Measurements from ENCODE around the gene PLEKHG5. TPM values are rescaled to one million over a fixed set of nuclear protein-coding genes. Genes with fewer than 3 reads are reported as not detected.

The PLEKHG5 gene
- total and polyA plus RNA-seq, 2 donors (not counting 1 experiment from before 2014, with no cell fraction given), result 0.42 to 3.3 TPM

- Histone ChIP-seq H3K36me3 (ENCODE audit: control insufficient read depth, insufficient read depth, low read length) (no peaks in the 10 kb centered on the region), H3K9ac (ENCODE audit: insufficient read depth, low read length) (no peak within 1 kb of the TSS), H3K4me3 (replicated peaks in 1 of 4; ENCODE audit: control extremely low read depth in 1 of 4, insufficient read depth in 1 of 4, low read depth in 3 of 4, low read length in 4 of 4) (peak within 1 kb of the TSS in 1 of 4 experiments; percentile 32), H3K4me1 (ENCODE audit: control insufficient read depth, extremely low read depth, insufficient read depth, low read length) (no peaks in the 10 kb centered on the region), H4K20me1 (ENCODE audit: control insufficient read depth, extremely low read depth, insufficient read depth, low read length) (no peaks in the 10 kb centered on the region), H3K4me2 (ENCODE audit: extremely low read depth, insufficient read depth, low read length) (no peak within 1 kb of the TSS), H3K79me2 (ENCODE audit: control insufficient read depth, insufficient read depth, low read length) (no peaks in the 10 kb centered on the region), H2AFZ (ENCODE audit: low read length) (no peak within 1 kb of the TSS), H3K27ac (ENCODE audit: insufficient read depth, low read length) (no peak within 1 kb of the TSS), H3K9me3 (ENCODE audit: control insufficient read depth, insufficient read depth, low read depth, low read length) (no peaks in the 10 kb centered on the region), H3K27me3 (ENCODE audit: control insufficient read depth, insufficient read depth, low read length) (peaks cover 69% of the 10 kb centered on the region)
- no peak for DNase-seq (ENCODE audit: low read depth in 2 of 2)
- TF ChIP-seq CTCF (conservative IDR thresholded peaks at IDR 0.05 in 1 of 2, IDR thresholded peaks at IDR 0.05 in 1 of 2; ENCODE audit: low read depth in 1 of 2, low read length in 2 of 2) (no peak), EZH2 (IDR thresholded peaks at IDR 0.05; ENCODE audit: low read length, missing control alignments) (peak; percentile 99)
Observed at GRCh38 chr1:6419804-6420453, 71.5 kb downstream of the PLEKHG5 start, which contains the start of gene HES2. HES2 (minus strand) TSS chr1:6419919; CDS start chr1:6419820, 99 bp downstream.

- H3K9ac ChIP-seq (ENCODE audit: insufficient read depth, low read length), result no peak overlapping the region
- H3K9me3 ChIP-seq (ENCODE audit: control insufficient read depth, insufficient read depth, low read depth, low read length), result no peaks in the 10 kb centered on the region
- no peak overlapping the region for H3K27ac ChIP-seq (ENCODE audit: insufficient read depth, low read length)
- H3K36me3 ChIP-seq (ENCODE audit: control insufficient read depth, insufficient read depth, low read length), result no peaks in the 10 kb centered on the region
- no peaks in the 10 kb centered on the region for H3K4me1 ChIP-seq (ENCODE audit: control insufficient read depth, extremely low read depth, insufficient read depth, low read length)
- no peaks in the 10 kb centered on the region for H3K79me2 ChIP-seq (ENCODE audit: control insufficient read depth, insufficient read depth, low read length)
- peaks cover 68% of the 10 kb centered on the region for H3K27me3 ChIP-seq (ENCODE audit: control insufficient read depth, insufficient read depth, low read length)
- no peaks in the 10 kb centered on the region for H4K20me1 ChIP-seq (ENCODE audit: control insufficient read depth, extremely low read depth, insufficient read depth, low read length)
- no peak for TF ChIP-seq EZH2 (IDR thresholded peaks at IDR 0.05; ENCODE audit: low read length, missing control alignments)
- no peak for TF ChIP-seq CTCF (conservative IDR thresholded peaks at IDR 0.05 in 1 of 2, IDR thresholded peaks at IDR 0.05 in 1 of 2; ENCODE audit: low read depth in 1 of 2, low read length in 2 of 2)
- no peak overlapping the region for H2AFZ ChIP-seq (ENCODE audit: low read length)
- peak overlapping the region in 1 of 4 experiments; percentile 27 for H3K4me3 ChIP-seq (replicated peaks in 1 of 4; ENCODE audit: control extremely low read depth in 1 of 4, insufficient read depth in 1 of 4, low read depth in 3 of 4, low read length in 4 of 4)
- DNase-seq (ENCODE audit: low read depth in 2 of 2), result no peak
- no peak overlapping the region for H3K4me2 ChIP-seq (ENCODE audit: extremely low read depth, insufficient read depth, low read length)
Observed at GRCh38 chr1:6419397-6419803, 72.1 kb downstream of the PLEKHG5 start.

GRCh38 chr1:6418668-6419396 lies 72.6 kb downstream of the PLEKHG5 start:
- H3K9me3 ChIP-seq (ENCODE audit: control insufficient read depth, insufficient read depth, low read depth, low read length), result no peaks in the 10 kb centered on the region
- no peak overlapping the region for H3K4me3 ChIP-seq (replicated peaks in 1 of 4; ENCODE audit: control extremely low read depth in 1 of 4, insufficient read depth in 1 of 4, low read depth in 3 of 4, low read length in 4 of 4)
- peaks cover 63% of the 10 kb centered on the region for H3K27me3 ChIP-seq (ENCODE audit: control insufficient read depth, insufficient read depth, low read length)
- H3K9ac ChIP-seq (ENCODE audit: insufficient read depth, low read length), result no peak overlapping the region
- TF ChIP-seq EZH2 (IDR thresholded peaks at IDR 0.05; ENCODE audit: low read length, missing control alignments) (peak; percentile 89), CTCF (conservative IDR thresholded peaks at IDR 0.05 in 1 of 2, IDR thresholded peaks at IDR 0.05 in 1 of 2; ENCODE audit: low read depth in 1 of 2, low read length in 2 of 2) (no peak)
- no peaks in the 10 kb centered on the region for H3K79me2 ChIP-seq (ENCODE audit: control insufficient read depth, insufficient read depth, low read length)
- H2AFZ ChIP-seq (ENCODE audit: low read length), result no peak overlapping the region
- H3K4me2 ChIP-seq (ENCODE audit: extremely low read depth, insufficient read depth, low read length), result no peak overlapping the region
- no peaks in the 10 kb centered on the region for H4K20me1 ChIP-seq (ENCODE audit: control insufficient read depth, extremely low read depth, insufficient read depth, low read length)
- no peaks in the 10 kb centered on the region for H3K36me3 ChIP-seq (ENCODE audit: control insufficient read depth, insufficient read depth, low read length)
- no peak overlapping the region for H3K27ac ChIP-seq (ENCODE audit: insufficient read depth, low read length)
- no peaks in the 10 kb centered on the region for H3K4me1 ChIP-seq (ENCODE audit: control insufficient read depth, extremely low read depth, insufficient read depth, low read length)
- no peak for DNase-seq (ENCODE audit: low read depth in 2 of 2)
